GM13977 (cell line): ENCODE data around the gene COL4A2.

Source experiments
- DNase-seq: peaks from one replicate; pipeline ENCODE4 v3.0.0; 2012; ENCODE audit warnings: low spot score
- CTCF ChIP-seq: IDR thresholded peaks from 2 replicates; pipeline ENCODE4 v1.5.1; 2012; ENCODE audit warnings: mild to moderate bottlenecking, control low read depth; ENCODE audit not compliant: insufficient read depth; ENCODE audit errors: extremely low read depth, missing control alignments
- in situ Hi-C: fragments of 300-500 bp; cut with MboI; formaldehyde crosslinking; loops from one replicate; pipeline ENCODE4 v1.12.0; 2022; ENCODE audit warnings: low sequenced_read_pairs, low pct_unique_long_range_greater_than_20kb, mixed read lengths, inconsistent platforms; ENCODE audit not compliant: unreplicated experiment

Gene COL4A2

GRCh38 chr13:110469597-110469996 lies 162.5 kb downstream of the COL4A2 start:
- in situ Hi-C loops = loop anchor here (25.0 kb wide), 2 partner anchors 93 to 343 kb away; partner anchors contain the start of gene RAB20
- TF ChIP-seq CTCF = no peak
- DNase-seq = no peak

- in situ Hi-C loops = loop anchor here (25.0 kb wide), 2 partner anchors 92 to 342 kb away; partner anchors contain the start of gene RAB20
- TF ChIP-seq CTCF = no peak
- no peak for DNase-seq
Measured at GRCh38 chr13:110470272-110471009, 163.4 kb downstream of the COL4A2 start.

GRCh38 chr13:110471156-110471832 lies 164.2 kb downstream of the COL4A2 start:
- in situ Hi-C loops = loop anchor here (25.0 kb wide), 2 partner anchors 91 to 341 kb away; partner anchors contain the start of gene RAB20
- no peak for TF ChIP-seq CTCF
- DNase-seq = peak; percentile 79

- in situ Hi-C loops = loop anchor here (25.0 kb wide), 2 partner anchors 91 to 341 kb away; partner anchors contain the start of gene RAB20
Measured at GRCh38 chr13:110471833-110472162, 164.7 kb downstream of the COL4A2 start.

GRCh38 chr13:110472904-110473563 lies 165.9 kb downstream of the COL4A2 start:
- TF ChIP-seq CTCF = no peak
- in situ Hi-C loops = loop anchor here (25.0 kb wide), 2 partner anchors 89 to 339 kb away; partner anchors contain the start of gene RAB20
- DNase-seq = no peak

More at GRCh38 chr13:110471833-110472162, 164.7 kb downstream of the COL4A2 start:
- peak; percentile 89 for DNase-seq
- TF ChIP-seq CTCF = no peak

- in situ Hi-C loops = loop anchor here (25.0 kb wide), 2 partner anchors 88 to 338 kb away; partner anchors contain the start of gene RAB20
- DNase-seq = no peak
- no peak for TF ChIP-seq CTCF
Measured at GRCh38 chr13:110474713-110475112, 167.6 kb downstream of the COL4A2 start.
